Activated B cell treated with CpG ODN at 0.5 μM for 24 hours (primary cell): ENCODE results near the gene FDX1. TPM values are rescaled to one million over a fixed set of nuclear protein-coding genes. Genes with fewer than 3 reads are reported as not detected.

Experiments
- ATAC-seq: fragments of 200-7000 bp; cut with Tn5 transposase; one replicate; pipeline ENCODE4 v1.10.0; 2021; ENCODE audit warnings: low read depth, mild to moderate bottlenecking, moderate library complexity
- CTCF ChIA-PET: fragments of 350-600 bp; sonication (Branson Sonifier 250); formaldehyde crosslinking; loops from one replicate; lab custom pipeline; 2021; ENCODE audit warnings: antibody characterized with exemption; lab: Charles Lee
- POLR2A ChIA-PET: fragments of 350-600 bp; sonication (Branson Sonifier 250); formaldehyde crosslinking; loops from one replicate; lab custom pipeline; 2021; ENCODE audit warnings: antibody characterized with exemption; lab: Charles Lee
- DNase-seq: peaks from one replicate; pipeline ENCODE4 v3.0.0; 2022
- H3K27ac Mint-ChIP-seq: one replicate; pipeline ENCODE4 v1.8.0; 2020; ENCODE audit warnings: mixed read lengths
- H3K27me3 Mint-ChIP-seq: one replicate; pipeline ENCODE4 v1.8.0; 2021; ENCODE audit warnings: mixed read lengths
- H3K36me3 Mint-ChIP-seq: one replicate; pipeline ENCODE4 v1.8.0; 2021; ENCODE audit warnings: low read depth, mixed read lengths
- H3K4me1 Mint-ChIP-seq: one replicate; pipeline ENCODE4 v1.8.0; 2021; ENCODE audit warnings: mixed read lengths
- H3K4me3 Mint-ChIP-seq: one replicate; pipeline ENCODE4 v1.8.0; 2020; ENCODE audit warnings: mild to moderate bottlenecking, mixed read lengths
- H3K9me3 Mint-ChIP-seq: one replicate; pipeline ENCODE4 v1.8.0; 2020; ENCODE audit warnings: mixed read lengths
- intact Hi-C: fragments of 100-400 bp; cut with micrococcal nuclease; formaldehyde crosslinking; loops from one replicate; pipeline ENCODE4 v1.15.1; 2024
- total RNA-seq: library from RNA; stranded (reverse); gene quantifications from 2 replicates; pipeline ENCODE4 v1.2.3, GENCODE V29; 2022
- TF ChIP-seq, protein P1 (sequence below): fragments of 200-600 bp; IDR thresholded peaks from one replicate; pipeline ENCODE4 v1.8.0; 2022; ENCODE audit warnings: antibody characterized with exemption, mild to moderate bottlenecking

Gene FDX1
- total RNA-seq, 1 donor from 2014 or later: 8.7 TPM

DNA sequence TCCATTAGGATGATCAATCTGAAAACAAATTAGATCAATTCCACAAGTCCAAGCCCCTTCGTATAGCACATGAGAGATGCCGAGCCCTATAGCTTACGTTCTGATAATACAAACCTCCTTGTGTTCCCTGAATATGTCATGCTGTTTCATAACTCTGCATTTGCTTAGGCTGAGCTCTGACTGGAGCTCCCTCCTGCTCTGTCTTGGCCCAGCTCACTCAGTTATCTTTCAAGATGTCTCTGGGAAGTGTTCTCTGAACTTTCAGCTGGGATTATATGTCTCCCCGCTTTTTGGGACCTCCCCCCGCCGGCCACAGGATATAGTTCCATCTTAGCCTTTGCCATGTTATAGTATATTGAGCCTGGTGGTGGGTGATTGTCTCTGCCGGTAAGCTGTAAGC lies 44.0 kb downstream of the FDX1 start:
- intact Hi-C loops: no loop called here
- no peak for DNase-seq
- Mint-ChIP-seq H3K4me1 (no peaks in the 10 kb centered on the region), H3K4me3 (no peak overlapping the region), H3K9me3 (no peaks in the 10 kb centered on the region), H3K27me3 (no peaks in the 10 kb centered on the region), H3K36me3 (no peaks in the 10 kb centered on the region), H3K27ac (no peak overlapping the region)
- ATAC-seq: no peak
- ChIA-PET POLR2A (no interaction called here), CTCF (no interaction called here)
- TF ChIP-seq, protein P1, sequence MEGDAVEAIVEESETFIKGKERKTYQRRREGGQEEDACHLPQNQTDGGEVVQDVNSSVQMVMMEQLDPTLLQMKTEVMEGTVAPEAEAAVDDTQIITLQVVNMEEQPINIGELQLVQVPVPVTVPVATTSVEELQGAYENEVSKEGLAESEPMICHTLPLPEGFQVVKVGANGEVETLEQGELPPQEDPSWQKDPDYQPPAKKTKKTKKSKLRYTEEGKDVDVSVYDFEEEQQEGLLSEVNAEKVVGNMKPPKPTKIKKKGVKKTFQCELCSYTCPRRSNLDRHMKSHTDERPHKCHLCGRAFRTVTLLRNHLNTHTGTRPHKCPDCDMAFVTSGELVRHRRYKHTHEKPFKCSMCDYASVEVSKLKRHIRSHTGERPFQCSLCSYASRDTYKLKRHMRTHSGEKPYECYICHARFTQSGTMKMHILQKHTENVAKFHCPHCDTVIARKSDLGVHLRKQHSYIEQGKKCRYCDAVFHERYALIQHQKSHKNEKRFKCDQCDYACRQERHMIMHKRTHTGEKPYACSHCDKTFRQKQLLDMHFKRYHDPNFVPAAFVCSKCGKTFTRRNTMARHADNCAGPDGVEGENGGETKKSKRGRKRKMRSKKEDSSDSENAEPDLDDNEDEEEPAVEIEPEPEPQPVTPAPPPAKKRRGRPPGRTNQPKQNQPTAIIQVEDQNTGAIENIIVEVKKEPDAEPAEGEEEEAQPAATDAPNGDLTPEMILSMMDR: no peak

DNA sequence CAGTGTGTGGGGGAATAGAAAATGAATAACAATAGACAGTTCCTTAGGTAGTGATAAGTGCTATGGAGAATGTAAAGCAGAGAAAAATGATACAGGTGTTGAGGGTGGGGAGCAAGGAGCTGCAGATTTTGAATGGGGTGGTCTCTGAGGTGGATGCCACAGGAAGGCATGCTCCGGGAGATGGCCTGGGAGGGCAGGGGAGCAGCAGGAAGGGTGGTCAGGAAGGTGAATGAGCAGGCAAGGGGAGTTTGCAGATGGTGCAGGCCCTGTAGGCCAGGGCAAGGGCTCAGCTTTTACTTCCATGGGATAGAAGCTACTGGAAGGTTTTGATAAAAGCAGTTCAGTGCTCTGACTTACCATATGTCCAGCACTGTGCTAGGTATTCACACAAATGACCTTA lies 44.8 kb downstream of the FDX1 start:
- no peaks in the 10 kb centered on the region for H3K36me3 Mint-ChIP-seq
- DNase-seq: no peak
- TF ChIP-seq, protein P1: no peak
- no peak overlapping the region for H3K4me3 Mint-ChIP-seq
- intact Hi-C loops: no loop called here
- H3K27me3 Mint-ChIP-seq: no peaks in the 10 kb centered on the region
- POLR2A ChIA-PET: no interaction called here
- no peak for ATAC-seq
- CTCF ChIA-PET: no interaction called here
- H3K27ac Mint-ChIP-seq: no peak overlapping the region
- no peaks in the 10 kb centered on the region for H3K9me3 Mint-ChIP-seq
- H3K4me1 Mint-ChIP-seq: no peaks in the 10 kb centered on the region

DNA sequence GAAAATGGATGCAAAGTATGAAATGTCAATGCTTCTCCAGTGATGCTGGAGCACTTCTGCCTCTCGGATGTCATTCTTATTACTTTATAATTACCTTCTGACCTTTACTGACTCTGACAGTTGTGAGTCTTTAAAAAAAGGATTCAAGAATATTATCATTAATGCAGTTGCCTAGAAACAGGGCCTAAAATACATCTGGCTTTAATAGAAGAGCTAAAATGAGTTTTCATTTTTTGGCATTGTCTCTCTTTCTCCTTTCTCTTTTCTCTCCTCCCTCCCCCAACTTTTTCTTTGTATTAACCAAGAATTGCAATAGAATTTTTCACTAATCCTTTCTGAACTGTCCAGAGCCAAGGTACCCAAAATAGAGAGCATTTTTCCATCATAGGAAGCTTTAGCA lies 45.9 kb downstream of the FDX1 start:
- intact Hi-C loops: no loop called here
- no peak for DNase-seq
- CTCF ChIA-PET: no interaction called here
- POLR2A ChIA-PET: no interaction called here
- TF ChIP-seq, protein P1: no peak
- no peaks in the 10 kb centered on the region for H3K9me3 Mint-ChIP-seq
- H3K36me3 Mint-ChIP-seq: no peaks in the 10 kb centered on the region
- no peaks in the 10 kb centered on the region for H3K4me1 Mint-ChIP-seq
- H3K27me3 Mint-ChIP-seq: no peaks in the 10 kb centered on the region
- no peak overlapping the region for H3K27ac Mint-ChIP-seq
- ATAC-seq: no peak
- no peak overlapping the region for H3K4me3 Mint-ChIP-seq

DNA sequence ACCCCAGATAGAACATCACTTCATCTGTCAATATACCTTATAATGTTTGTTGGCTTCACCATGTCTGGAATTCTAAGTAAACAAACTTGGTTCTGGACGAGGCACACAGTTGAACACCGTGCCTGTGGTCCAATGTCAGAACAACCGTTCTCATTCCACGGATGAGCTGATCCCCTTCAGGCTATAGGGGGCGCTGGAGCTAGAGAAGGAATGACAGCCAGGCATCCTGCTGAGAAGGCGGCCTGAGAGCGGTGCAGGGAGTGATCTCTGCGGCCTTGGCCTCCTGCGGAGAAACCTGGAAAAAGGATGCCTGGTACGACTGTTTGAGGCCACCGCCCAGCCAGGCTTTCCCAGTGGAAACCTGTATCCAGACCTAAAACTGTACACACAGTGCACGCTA lies 48.7 kb downstream of the FDX1 start:
- Mint-ChIP-seq H3K36me3 (no peaks in the 10 kb centered on the region), H3K4me3 (no peak overlapping the region), H3K4me1 (no peaks in the 10 kb centered on the region), H3K27ac (no peak overlapping the region), H3K27me3 (peaks cover 3% of the 10 kb centered on the region), H3K9me3 (peaks cover 3% of the 10 kb centered on the region)
- intact Hi-C loops: no loop called here
- ATAC-seq (no peak), DNase-seq (no peak)
- TF ChIP-seq, protein P1: no peak
- CTCF ChIA-PET: no interaction called here
- POLR2A ChIA-PET: no interaction called here

DNA sequence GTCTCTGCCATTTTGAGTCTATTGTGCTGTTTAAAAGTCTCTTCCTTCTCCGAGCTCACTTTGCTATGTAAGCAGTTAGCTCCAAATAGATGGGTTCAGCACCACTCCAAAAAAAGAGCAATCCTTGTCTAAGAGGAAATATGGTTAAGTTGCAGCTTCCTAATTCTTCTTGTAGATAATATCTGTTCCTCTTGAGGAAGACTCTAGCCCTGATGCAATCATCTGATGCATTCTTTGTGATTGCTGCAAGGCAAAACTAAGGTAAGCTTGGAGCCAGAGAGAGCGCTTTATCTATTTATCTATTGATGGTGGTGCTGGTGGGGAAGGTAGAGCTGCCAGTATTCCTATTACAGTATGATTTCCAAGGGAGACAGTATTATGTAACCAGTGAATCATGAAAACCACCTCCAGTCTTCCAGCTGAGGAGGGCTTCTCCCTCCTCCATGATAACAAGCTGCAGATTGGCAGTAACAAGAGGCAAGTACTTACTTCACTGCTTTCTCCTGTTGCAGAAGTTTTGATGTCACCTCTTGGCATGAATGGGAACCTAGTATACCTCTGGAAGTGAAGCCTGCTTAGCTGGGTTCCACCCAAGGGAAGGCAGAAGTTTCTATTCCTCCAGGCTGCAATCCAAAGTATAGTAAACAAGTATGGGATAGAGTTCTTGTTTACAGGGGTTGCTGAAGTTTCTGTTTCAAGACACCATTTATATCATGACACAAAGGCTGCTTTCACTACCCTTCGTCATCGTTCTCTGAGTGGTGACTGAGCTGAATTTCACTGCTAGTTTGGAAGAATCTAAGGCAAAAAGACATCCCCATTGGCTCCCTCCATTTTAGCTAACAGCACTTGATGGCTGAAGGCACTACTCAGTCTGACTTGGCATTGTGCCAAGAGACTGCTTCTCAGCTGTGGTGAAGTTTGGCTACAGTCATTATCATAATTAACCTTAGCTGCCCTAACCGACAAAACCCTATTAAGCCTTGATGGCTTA lies 49.7 kb downstream of the FDX1 start:
- Mint-ChIP-seq H3K9me3 (peaks cover 3% of the 10 kb centered on the region), H3K27me3 (peaks cover 3% of the 10 kb centered on the region), H3K4me3 (no peak overlapping the region), H3K36me3 (no peaks in the 10 kb centered on the region), H3K27ac (no peak overlapping the region), H3K4me1 (no peaks in the 10 kb centered on the region)
- ATAC-seq (no peak), DNase-seq (no peak)
- ChIA-PET CTCF (no interaction called here), POLR2A (no interaction called here)
- TF ChIP-seq, protein P1: no peak
- intact Hi-C loops: no loop called here
